Pancreas (tissue), 10 donors: ENCODE data around the gene SLC25A3. TPM values are rescaled to one million over a fixed set of nuclear protein-coding genes. Genes with fewer than 3 reads are reported as not detected.
A peak's percentile ranks its signal among the peaks of the same experiment; 100 is the strongest.

Experiments used
- ATAC-seq, 4 donors: fragments of 200-7000 bp; cut with Tn5 transposase; one replicate each; pipeline versions ENCODE4 v1.8.0 to v1.9.1; 2020; ENCODE audit warnings: mild to moderate bottlenecking in 4 of 4, moderate library complexity in 4 of 4
- DNase-seq, 6 donors: peaks; one replicate each; pipeline ENCODE4 v3.0.0-alpha.2; 2020
- FAIRE-seq: peaks from 2 replicates; lab custom pipeline; 2012; peaks lifted over from hg19 to GRCh38; lab: Jason Lieb, UNC
- H3K27ac ChIP-seq, 4 donors: fragments of 200-600 bp; sonication (generic); 1 replicate in 3 of 4; 2 replicates in 1 of 4; pipeline versions ENCODE4 v1.5.0 to v1.8.0; 2020
- H3K27me3 ChIP-seq, 4 donors: fragments of 200-600 bp; one replicate each; pipeline ENCODE4 v1.8.0; 2021
- H3K36me3 ChIP-seq, 3 donors: fragments of 200-600 bp; sonication (generic) in 1 of 3; one replicate each; pipeline versions ENCODE4 v1.5.0 to v1.8.0; 2020 to 2021
- H3K4me1 ChIP-seq, 3 donors: fragments of 200-600 bp; one replicate each; pipeline ENCODE4 v1.8.0; 2021
- H3K4me3 ChIP-seq, 4 donors: fragments of 200-600 bp; sonication (generic) in 2 of 4; one replicate each; pipeline versions ENCODE4 v1.5.0 to v1.8.0; 2020 to 2021
- H3K9me3 ChIP-seq, 4 donors: fragments of 200-600 bp; one replicate each; pipeline ENCODE4 v1.8.0; 2021
- WGBS, 2 donors: extraction: QIAGEN DNeasy Blood & Tissue Kit; methylation state at CpG; one replicate each; pipeline ENCODE4 v1.1.7; 2013; 5-methylcytosine and 5-hydroxymethylcytosine counted together
- intact Hi-C, 3 donors: fragments of 100-400 bp; cut with DNase I; formaldehyde crosslinking; loops; one replicate each; pipeline versions ENCODE4 v1.11.1 to v1.14.2; 2022
- polyA plus RNA-seq, 2 donors: library from polyadenylated mRNA; stranded (reverse); fragments of 200-250 nt; gene quantifications; one replicate each; pipeline ENCODE4 v1.2.3, GENCODE V29; 2013
- total RNA-seq, 6 donors: library from RNA; stranded (reverse); fragmentation: NEBNext Ultra II Directional in 4 of 6; extraction: Animal tissue kit (Norgen Biotek cat#: 25700) in 4 of 6; gene quantifications; one replicate each; pipeline versions ENCODE4 v1.2.1 to v1.2.4, GENCODE V29; 2021 to 2023
- TF ChIP-seq, protein P1 (sequence below), 4 donors: fragments of 200-600 bp; sonication (generic) in 3 of 4; IDR thresholded peaks; one replicate each; pipeline versions ENCODE4 v1.5.0 to v1.8.0; 2021; ENCODE audit warnings: antibody characterized with exemption in 4 of 4
- donor health status: healthy with polysubstance abuse.
- donor health status: DM: no; HTN: no; CAD: no; lungs with moderate emphysema.
- donor health status: DM: no; HTN: no; CAD: no.
- donor health status: control.
- donor health status: control.
- donor health status: Bipolar disorder and iron deficiency.
- donor health status: DM: yes; HTN: yes; CAD: no.
- donor health status: DM: no; HTN: no; CAD: no.
- donor health status: DM: no; HTN: no; CAD: no.
- donor health status: DM: yes; HTN: yes; CAD: no.

The SLC25A3 gene
- total and polyA plus RNA-seq, 8 donors: 133 to 343 (median 238) TPM

- Histone ChIP-seq H3K27ac (peak overlapping the region in 1 of 4 donors; percentile 88), H3K4me3 (peak overlapping the region; percentile 78 to 97 (median 89)), H3K27me3 (no peaks in the 10 kb centered on the region), H3K9me3 (no peaks in the 10 kb centered on the region), H3K36me3 (peaks cover 0 to 8% (median 0%) of the 10 kb centered on the region in 3 donors), H3K4me1 (peaks cover 4 to 17% (median 7%) of the 10 kb centered on the region in 3 donors)
- WGBS, 2 donors: 10 to 12% methylated on average over 8 of the region's 8 CpGs
- TF ChIP-seq, protein P1, sequence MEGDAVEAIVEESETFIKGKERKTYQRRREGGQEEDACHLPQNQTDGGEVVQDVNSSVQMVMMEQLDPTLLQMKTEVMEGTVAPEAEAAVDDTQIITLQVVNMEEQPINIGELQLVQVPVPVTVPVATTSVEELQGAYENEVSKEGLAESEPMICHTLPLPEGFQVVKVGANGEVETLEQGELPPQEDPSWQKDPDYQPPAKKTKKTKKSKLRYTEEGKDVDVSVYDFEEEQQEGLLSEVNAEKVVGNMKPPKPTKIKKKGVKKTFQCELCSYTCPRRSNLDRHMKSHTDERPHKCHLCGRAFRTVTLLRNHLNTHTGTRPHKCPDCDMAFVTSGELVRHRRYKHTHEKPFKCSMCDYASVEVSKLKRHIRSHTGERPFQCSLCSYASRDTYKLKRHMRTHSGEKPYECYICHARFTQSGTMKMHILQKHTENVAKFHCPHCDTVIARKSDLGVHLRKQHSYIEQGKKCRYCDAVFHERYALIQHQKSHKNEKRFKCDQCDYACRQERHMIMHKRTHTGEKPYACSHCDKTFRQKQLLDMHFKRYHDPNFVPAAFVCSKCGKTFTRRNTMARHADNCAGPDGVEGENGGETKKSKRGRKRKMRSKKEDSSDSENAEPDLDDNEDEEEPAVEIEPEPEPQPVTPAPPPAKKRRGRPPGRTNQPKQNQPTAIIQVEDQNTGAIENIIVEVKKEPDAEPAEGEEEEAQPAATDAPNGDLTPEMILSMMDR (IDR thresholded peaks at IDR 0.05): peak in 1 of 4 donors; percentile 11
- no peak for ATAC-seq
- FAIRE-seq: no peak
- intact Hi-C loops: no loop called here
- no peak for DNase-seq
Measured at GRCh38 chr12:98646294-98647090, 53.0 kb downstream of the SLC25A3 start.

DNA sequence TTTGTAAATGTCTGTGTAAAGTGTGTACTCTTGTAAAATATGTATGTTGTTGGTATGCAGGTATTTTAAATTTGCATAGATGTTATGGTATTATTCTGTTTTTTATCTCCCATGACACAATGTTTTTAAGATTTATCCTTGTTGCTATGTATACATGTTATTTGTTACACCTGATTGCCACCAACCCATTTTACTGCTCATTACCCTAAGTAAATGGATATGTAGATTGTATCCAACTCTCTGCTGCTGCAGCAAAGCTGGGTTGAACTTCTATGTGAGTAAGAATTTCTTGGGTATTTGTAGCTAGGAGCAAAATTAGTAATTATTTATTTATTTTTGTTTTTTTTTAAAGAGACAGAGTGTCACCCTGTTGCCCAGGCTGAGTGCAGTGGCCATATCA, 57.8 kb downstream of the SLC25A3 start:
- H3K27me3 ChIP-seq: no peaks in the 10 kb centered on the region
- no peak for ATAC-seq
- H3K4me1 ChIP-seq: peaks cover 2 to 8% (median 4%) of the 10 kb centered on the region in 3 donors
- intact Hi-C loops: no loop called here
- H3K4me3 ChIP-seq: no peak overlapping the region
- H3K36me3 ChIP-seq: peaks cover 0 to 8% (median 0%) of the 10 kb centered on the region in 3 donors
- FAIRE-seq: no peak
- H3K27ac ChIP-seq: no peak overlapping the region
- no peaks in the 10 kb centered on the region for H3K9me3 ChIP-seq
- TF ChIP-seq, protein P1 (IDR thresholded peaks at IDR 0.05): no peak
- no peak for DNase-seq

DNA sequence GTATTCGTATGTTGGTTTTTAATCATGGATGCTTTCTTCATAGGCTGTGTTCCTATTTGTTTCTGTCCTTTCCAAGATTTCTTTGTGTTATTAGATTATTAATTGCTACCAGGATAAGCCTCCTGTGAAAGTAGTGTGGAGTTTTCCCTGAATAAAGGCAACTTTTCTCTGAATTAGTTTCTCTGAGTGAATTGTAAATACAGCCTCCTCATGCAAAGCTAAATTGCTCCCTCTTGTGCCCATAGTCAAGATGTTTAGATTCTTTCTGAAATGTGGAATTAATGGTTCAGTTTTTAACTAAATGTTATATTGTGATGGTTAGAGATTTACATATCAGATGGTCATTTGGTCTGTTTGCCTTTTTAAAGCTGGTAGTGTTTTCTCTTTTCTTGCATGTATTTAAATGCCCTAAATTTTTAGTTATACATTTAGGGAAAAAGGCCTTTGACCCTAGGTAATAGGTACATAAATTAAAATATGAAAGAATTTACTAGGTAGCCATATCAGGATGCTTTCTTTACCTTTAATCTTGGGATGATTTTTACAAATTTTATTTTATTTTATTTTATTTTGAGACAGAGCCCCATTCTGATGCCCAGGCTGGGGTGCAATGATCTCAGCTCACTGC, 60.5 kb downstream of the SLC25A3 start:
- TF ChIP-seq, protein P1 (IDR thresholded peaks at IDR 0.05): peak in 3 of 4 donors; percentile 18 to 38 (median 35)
- Histone ChIP-seq H3K9me3 (no peaks in the 10 kb centered on the region), H3K27me3 (no peaks in the 10 kb centered on the region), H3K4me3 (no peak overlapping the region), H3K4me1 (no peaks in the 10 kb centered on the region), H3K27ac (no peak overlapping the region), H3K36me3 (peaks cover 0 to 8% (median 0%) of the 10 kb centered on the region in 3 donors)
- ATAC-seq (peak in 3 of 4 donors; percentile 64 to 78 (median 64)), FAIRE-seq (peak; percentile 94), DNase-seq (no peak)
- WGBS, 2 donors: 80 to 94% methylated on average over 1 of the region's 1 CpG
- intact Hi-C loops: no loop called here

Other genes starting within 250 kb of the SLC25A3 start
- gene TMPO, start 78.1 kb upstream of the SLC25A3 start, total RNA-seq: 10 to 100 TPM; 26.7 to 49.2 (median 32.9) TPM
- 10 to 100 TPM; 13.7 to 17.8 TPM for gene TMPO, start 78.1 kb upstream of the SLC25A3 start, polyA plus RNA-seq
- gene IKBIP, start 51.1 kb downstream of the SLC25A3 start, total RNA-seq: 1 to 10 TPM; 1.4 to 8.0 (median 3.6) TPM
- 1 to 10 TPM; 3.8 to 4.6 TPM for gene IKBIP, start 51.1 kb downstream of the SLC25A3 start, polyA plus RNA-seq
- gene APAF1, start 51.6 kb downstream of the SLC25A3 start, total RNA-seq: 10 to 100 TPM in 1 of 6 donors, 1 to 10 TPM in 5; 2.7 to 14.0 (median 5.7) TPM
- gene APAF1, start 51.6 kb downstream of the SLC25A3 start, polyA plus RNA-seq: 1 to 10 TPM; 3.5 to 6.6 TPM